Ovary (tissue), 9 donors: Measurements from ENCODE around the gene WRNIP1. TPM values are rescaled to one million over a fixed set of nuclear protein-coding genes. Genes with fewer than 3 reads are reported as not detected.

ENCODE experiments used
- DNase-seq, 5 donors: peaks; one replicate each; pipeline ENCODE4 v3.0.0-alpha.2; 2019 to 2020
- H3K27ac ChIP-seq, 2 donors: fragments of 200-600 bp; one replicate each; pipeline versions ENCODE4 v1.5.1 to v1.8.0; 2019 to 2022
- H3K27me3 ChIP-seq: fragments of 200-600 bp; one replicate; pipeline ENCODE4 v1.8.0; 2022
- H3K36me3 ChIP-seq: fragments of 200-600 bp; sonication (generic); one replicate; pipeline ENCODE4 v1.5.1; 2019
- H3K4me1 ChIP-seq: one replicate; pipeline ENCODE4 v1.8.1; 2013; ENCODE audit warnings: mild to moderate bottlenecking, moderate library complexity; ENCODE audit not compliant: insufficient read depth
- H3K4me3 ChIP-seq: fragments of 200-600 bp; sonication (generic); one replicate; pipeline ENCODE4 v1.5.1; 2017
- H3K9me3 ChIP-seq, 2 donors: fragments of 200-600 bp in 1 of 2; sonication (generic) in 1 of 2; one replicate each; pipeline versions ENCODE4 v1.5.1 to v1.8.1; 2013 to 2019; ENCODE audit warnings: mild to moderate bottlenecking in 1 of 2, moderate library complexity in 1 of 2
- CTCF ChIP-seq, 3 donors: fragments of 450-650 bp in 2 of 3; fragments of 200-600 bp in 1 of 3; IDR thresholded peaks; one replicate each; pipeline versions ENCODE4 v1.5.1 to v1.8.0; 2016 to 2022; ENCODE audit warnings: antibody characterized with exemption in 3 of 3, mild to moderate bottlenecking in 1 of 3
- EP300 ChIP-seq: sonication (generic); formaldehyde crosslinking; IDR thresholded peaks from one replicate; pipeline ENCODE4 v1.6.1; 2017; ENCODE audit warnings: antibody characterized with exemption
- POLR2A ChIP-seq: fragments of 450-650 bp; IDR thresholded peaks from one replicate; pipeline ENCODE4 v1.6.1; 2017; ENCODE audit warnings: antibody characterized with exemption, mild to moderate bottlenecking, moderate library complexity
- WGBS, 3 donors: extraction: QIAGEN DNeasy Blood & Tissue Kit in 1 of 3; methylation state at CpG; one replicate each; pipeline versions ENCODE4 v1.1.5 to v1.1.7; 2013 to 2017; 5-methylcytosine and 5-hydroxymethylcytosine counted together
- intact Hi-C, 4 donors: fragments of 100-400 bp; cut with DNase I; formaldehyde crosslinking; loops; one replicate each; pipeline versions ENCODE4 v1.11.0 to v1.15.1; 2022 to 2023
- polyA plus RNA-seq, 2 donors: library from polyadenylated mRNA; stranded (reverse); fragments of 200-250 nt in 1 of 2; fragments of 350-450 nt in 1 of 2; fragmentation: Illumina TruSeq in 1 of 2; extraction: RNeasy Lipid Tissue Mini Kit (QIAGEN cat#74804) in 1 of 2; gene quantifications; one replicate each; pipeline ENCODE4 v1.2.3, GENCODE V29; 2013 to 2014
- total RNA-seq, 7 donors: library from RNA; depleted of rRNA in 2 of 7; stranded (reverse); fragments of >200 nt in 2 of 7; fragmentation: NEBNext Ultra II Directional in 3 of 7; extraction: Animal tissue kit (Norgen Biotek cat#: 25700) in 3 of 7; gene quantifications; one replicate each; pipeline versions ENCODE4 v1.1.0 to v1.2.4, GENCODE V29; 2016 to 2023
- donor health status: DM: no; HTN: no; CAD: no; lungs with moderate emphysema.
- donor health status: DM: no; HTN: no; CAD: no.
- donor health status: Bipolar disorder and iron deficiency.
- donor health status: DM: yes; HTN: yes; CAD: no.
- donor health status: DM: no; HTN: no; CAD: no.
- donor health status: DM: yes; HTN: yes; CAD: no.

The WRNIP1 gene
- total and polyA plus RNA-seq, 9 donors: 30.4 to 73.4 (median 34.6) TPM

- intact Hi-C loops: no loop called here
- Histone ChIP-seq H3K4me1 (peaks cover 4% of the 10 kb centered on the region), H3K9me3 (no peaks in the 10 kb centered on the region), H3K27ac (no peak overlapping the region), H3K4me3 (no peak overlapping the region), H3K36me3 (no peaks in the 10 kb centered on the region), H3K27me3 (no peaks in the 10 kb centered on the region)
- no peak for DNase-seq
- no peak for TF ChIP-seq CTCF (IDR thresholded peaks at IDR 0.05)
- TF ChIP-seq POLR2A: no peak
- TF ChIP-seq EP300: no peak
- 88 to 95% (median 92%) methylated on average over 9 of the region's 9 CpGs for WGBS, 3 donors
Measured at GRCh38 chr6:2780102-2780737, 15.0 kb downstream of the WRNIP1 start.

- H3K36me3 ChIP-seq: no peaks in the 10 kb centered on the region
- H3K4me3 ChIP-seq: no peak overlapping the region
- no peaks in the 10 kb centered on the region for H3K9me3 ChIP-seq
- DNase-seq: no peak
- H3K27me3 ChIP-seq: no peaks in the 10 kb centered on the region
- intact Hi-C loops: no loop called here
- H3K27ac ChIP-seq: no peak overlapping the region
- peaks cover 4% of the 10 kb centered on the region for H3K4me1 ChIP-seq
- 83 to 92% (median 92%) methylated on average over 7 of the region's 7 CpGs for WGBS, 3 donors
- no peak for TF ChIP-seq POLR2A
- no peak for TF ChIP-seq EP300
- TF ChIP-seq CTCF (IDR thresholded peaks at IDR 0.05): no peak
Measured at GRCh38 chr6:2781685-2782355, 16.6 kb downstream of the WRNIP1 start.

GRCh38 chr6:2782356-2782708 is 17.1 kb downstream of the WRNIP1 start:
- no peaks in the 10 kb centered on the region for H3K27me3 ChIP-seq
- intact Hi-C loops: no loop called here
- H3K36me3 ChIP-seq: no peaks in the 10 kb centered on the region
- H3K4me3 ChIP-seq: no peak overlapping the region
- no peak overlapping the region for H3K27ac ChIP-seq
- WGBS, 3 donors: 86 to 91% (median 89%) methylated on average over 9 of the region's 9 CpGs
- no peak for DNase-seq
- TF ChIP-seq POLR2A (no peak), EP300 (no peak), CTCF (IDR thresholded peaks at IDR 0.05) (no peak)
- H3K9me3 ChIP-seq: no peaks in the 10 kb centered on the region
- peaks cover 4% of the 10 kb centered on the region for H3K4me1 ChIP-seq

- WGBS, 3 donors: 73 to 90% (median 77%) methylated on average over 10 of the region's 10 CpGs
- Histone ChIP-seq H3K27ac (no peak overlapping the region), H3K36me3 (no peaks in the 10 kb centered on the region), H3K4me3 (no peak overlapping the region), H3K9me3 (no peaks in the 10 kb centered on the region), H3K4me1 (no peaks in the 10 kb centered on the region), H3K27me3 (no peaks in the 10 kb centered on the region)
- no peak for TF ChIP-seq EP300
- no peak for TF ChIP-seq POLR2A
- TF ChIP-seq CTCF (IDR thresholded peaks at IDR 0.05): no peak
- intact Hi-C loops: no loop called here
- DNase-seq: no peak
Measured at GRCh38 chr6:2782825-2783187, 17.6 kb downstream of the WRNIP1 start.
